HG03064 (cell line): ENCODE results near the gene OSBPL8.

Experiments
- ATAC-seq: cut with Tn5 transposase; IDR thresholded peaks from one replicate; pipeline ENCODE4 v1.9.1; 2021; ENCODE audit warnings: low read depth; ENCODE audit not compliant: unreplicated experiment

Gene OSBPL8

GRCh38 chr12:76471579-76471978 is 88.0 kb downstream of the OSBPL8 start:
- no peak for ATAC-seq

- peak; percentile 86 for ATAC-seq
These were observed 89.3 kb downstream of the OSBPL8 start for GRCh38 chr12:76470028-76470939.

GRCh38 chr12:76464631-76465166 is 94.9 kb downstream of the OSBPL8 start:
- no peak for ATAC-seq

GRCh38 chr12:76462668-76463224 is 96.8 kb downstream of the OSBPL8 start:
- no peak for ATAC-seq

GRCh38 chr12:76460807-76461206 is 98.8 kb downstream of the OSBPL8 start:
- ATAC-seq: no peak

GRCh38 chr12:76457818-76458217 is 101.8 kb downstream of the OSBPL8 start:
- no peak for ATAC-seq

GRCh38 chr12:76457010-76457409 is 102.6 kb downstream of the OSBPL8 start:
- ATAC-seq: no peak

GRCh38 chr12:76455582-76456345 is 103.8 kb downstream of the OSBPL8 start:
- ATAC-seq: peak; percentile 78

- no peak for ATAC-seq
These were observed 108.0 kb downstream of the OSBPL8 start for GRCh38 chr12:76451528-76451927.

- no peak for ATAC-seq
These were observed 108.9 kb downstream of the OSBPL8 start for GRCh38 chr12:76450690-76451089.

- ATAC-seq: no peak
These were observed 109.6 kb downstream of the OSBPL8 start for GRCh38 chr12:76449993-76450392.

- no peak for ATAC-seq
These were observed 110.0 kb downstream of the OSBPL8 start for GRCh38 chr12:76449583-76449982.

- ATAC-seq: no peak
These were observed 110.6 kb downstream of the OSBPL8 start for GRCh38 chr12:76449016-76449415.

GRCh38 chr12:76446090-76446489 is 113.5 kb downstream of the OSBPL8 start:
- ATAC-seq: no peak

GRCh38 chr12:76445462-76445861 is 114.1 kb downstream of the OSBPL8 start:
- no peak for ATAC-seq

- ATAC-seq: no peak
These were observed 115.1 kb downstream of the OSBPL8 start for GRCh38 chr12:76444408-76444984.

GRCh38 chr12:76441016-76441415 is 118.6 kb downstream of the OSBPL8 start:
- ATAC-seq: no peak

GRCh38 chr12:76432733-76433132 is 126.8 kb downstream of the OSBPL8 start:
- ATAC-seq: no peak

GRCh38 chr12:76428117-76428516 is 131.5 kb downstream of the OSBPL8 start:
- no peak for ATAC-seq

- no peak for ATAC-seq
These were observed 133.4 kb downstream of the OSBPL8 start for GRCh38 chr12:76426160-76426559.

- no peak for ATAC-seq
These were observed 134.6 kb downstream of the OSBPL8 start for GRCh38 chr12:76424941-76425340.
